ENCODE results near the gene LBP.

DNA sequence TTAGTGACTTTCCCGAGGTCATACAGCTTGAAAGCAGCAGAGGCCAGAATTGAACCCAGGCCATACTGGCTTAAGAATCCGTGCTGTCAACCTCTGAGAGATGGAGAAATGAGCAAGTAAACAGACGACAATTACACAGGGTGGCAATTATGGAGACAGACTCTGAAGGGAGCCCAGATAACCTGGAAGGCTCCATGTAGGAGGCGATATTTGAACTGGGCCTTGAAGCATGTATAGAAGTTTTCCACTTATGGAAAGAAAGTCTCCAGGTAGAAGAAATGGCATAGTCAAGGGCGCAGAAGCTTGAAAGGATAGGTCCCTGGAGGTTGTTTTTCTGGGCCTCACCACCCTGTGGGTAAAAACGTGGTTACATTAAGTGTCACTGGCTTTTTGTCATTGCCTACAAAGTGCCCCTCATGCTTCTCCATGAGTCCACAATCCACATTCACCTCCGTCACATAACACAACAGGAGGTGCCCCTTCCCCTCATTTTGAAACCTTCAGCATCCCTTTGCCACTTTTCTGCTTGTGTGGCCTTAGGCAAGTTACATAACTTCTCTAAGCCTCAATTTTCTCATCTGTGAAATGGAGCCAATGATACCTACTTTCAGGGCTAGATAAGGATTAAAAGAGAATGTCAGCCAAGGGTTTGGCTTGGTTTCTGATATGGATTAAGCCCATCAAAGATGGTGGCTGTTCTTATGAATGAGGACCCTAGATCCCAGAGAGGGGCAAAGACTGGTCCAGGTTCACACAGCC lies 48.2 kb upstream of the LBP start:
- TF ChIP-seq NR1H2 (CRISPR knock-in tag; IDR thresholded peaks at IDR 0.05) (no peak), CREM (CRISPR knock-in tag; IDR thresholded peaks at IDR 0.05) (no peak), CREB1 (CRISPR knock-in tag; IDR thresholded peaks at IDR 0.05) (no peak), TEAD4 (CRISPR knock-in tag; IDR thresholded peaks at IDR 0.05) (no peak), SMAD4 (CRISPR knock-in tag; IDR thresholded peaks at IDR 0.05) (no peak), ZBTB21 (CRISPR knock-in tag; IDR thresholded peaks at IDR 0.05; ENCODE audit: borderline replicate concordance) (no peak), FOXJ3 (CRISPR knock-in tag; IDR thresholded peaks at IDR 0.05; ENCODE audit: borderline replicate concordance) (no peak)
- TF ChIP-seq, protein P1, sequence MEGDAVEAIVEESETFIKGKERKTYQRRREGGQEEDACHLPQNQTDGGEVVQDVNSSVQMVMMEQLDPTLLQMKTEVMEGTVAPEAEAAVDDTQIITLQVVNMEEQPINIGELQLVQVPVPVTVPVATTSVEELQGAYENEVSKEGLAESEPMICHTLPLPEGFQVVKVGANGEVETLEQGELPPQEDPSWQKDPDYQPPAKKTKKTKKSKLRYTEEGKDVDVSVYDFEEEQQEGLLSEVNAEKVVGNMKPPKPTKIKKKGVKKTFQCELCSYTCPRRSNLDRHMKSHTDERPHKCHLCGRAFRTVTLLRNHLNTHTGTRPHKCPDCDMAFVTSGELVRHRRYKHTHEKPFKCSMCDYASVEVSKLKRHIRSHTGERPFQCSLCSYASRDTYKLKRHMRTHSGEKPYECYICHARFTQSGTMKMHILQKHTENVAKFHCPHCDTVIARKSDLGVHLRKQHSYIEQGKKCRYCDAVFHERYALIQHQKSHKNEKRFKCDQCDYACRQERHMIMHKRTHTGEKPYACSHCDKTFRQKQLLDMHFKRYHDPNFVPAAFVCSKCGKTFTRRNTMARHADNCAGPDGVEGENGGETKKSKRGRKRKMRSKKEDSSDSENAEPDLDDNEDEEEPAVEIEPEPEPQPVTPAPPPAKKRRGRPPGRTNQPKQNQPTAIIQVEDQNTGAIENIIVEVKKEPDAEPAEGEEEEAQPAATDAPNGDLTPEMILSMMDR (IDR thresholded peaks at IDR 0.05), result no peak
- TF ChIP-seq, protein P2, sequence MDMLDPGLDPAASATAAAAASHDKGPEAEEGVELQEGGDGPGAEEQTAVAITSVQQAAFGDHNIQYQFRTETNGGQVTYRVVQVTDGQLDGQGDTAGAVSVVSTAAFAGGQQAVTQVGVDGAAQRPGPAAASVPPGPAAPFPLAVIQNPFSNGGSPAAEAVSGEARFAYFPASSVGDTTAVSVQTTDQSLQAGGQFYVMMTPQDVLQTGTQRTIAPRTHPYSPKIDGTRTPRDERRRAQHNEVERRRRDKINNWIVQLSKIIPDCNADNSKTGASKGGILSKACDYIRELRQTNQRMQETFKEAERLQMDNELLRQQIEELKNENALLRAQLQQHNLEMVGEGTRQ (CRISPR knock-in tag; IDR thresholded peaks at IDR 0.05), result no peak
- TF ChIP-seq, protein P3, sequence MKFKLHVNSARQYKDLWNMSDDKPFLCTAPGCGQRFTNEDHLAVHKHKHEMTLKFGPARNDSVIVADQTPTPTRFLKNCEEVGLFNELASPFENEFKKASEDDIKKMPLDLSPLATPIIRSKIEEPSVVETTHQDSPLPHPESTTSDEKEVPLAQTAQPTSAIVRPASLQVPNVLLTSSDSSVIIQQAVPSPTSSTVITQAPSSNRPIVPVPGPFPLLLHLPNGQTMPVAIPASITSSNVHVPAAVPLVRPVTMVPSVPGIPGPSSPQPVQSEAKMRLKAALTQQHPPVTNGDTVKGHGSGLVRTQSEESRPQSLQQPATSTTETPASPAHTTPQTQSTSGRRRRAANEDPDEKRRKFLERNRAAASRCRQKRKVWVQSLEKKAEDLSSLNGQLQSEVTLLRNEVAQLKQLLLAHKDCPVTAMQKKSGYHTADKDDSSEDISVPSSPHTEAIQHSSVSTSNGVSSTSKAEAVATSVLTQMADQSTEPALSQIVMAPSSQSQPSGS (CRISPR knock-in tag; IDR thresholded peaks at IDR 0.05; ENCODE audit: borderline replicate concordance, low read depth), result no peak
- TF ChIP-seq, protein P4, sequence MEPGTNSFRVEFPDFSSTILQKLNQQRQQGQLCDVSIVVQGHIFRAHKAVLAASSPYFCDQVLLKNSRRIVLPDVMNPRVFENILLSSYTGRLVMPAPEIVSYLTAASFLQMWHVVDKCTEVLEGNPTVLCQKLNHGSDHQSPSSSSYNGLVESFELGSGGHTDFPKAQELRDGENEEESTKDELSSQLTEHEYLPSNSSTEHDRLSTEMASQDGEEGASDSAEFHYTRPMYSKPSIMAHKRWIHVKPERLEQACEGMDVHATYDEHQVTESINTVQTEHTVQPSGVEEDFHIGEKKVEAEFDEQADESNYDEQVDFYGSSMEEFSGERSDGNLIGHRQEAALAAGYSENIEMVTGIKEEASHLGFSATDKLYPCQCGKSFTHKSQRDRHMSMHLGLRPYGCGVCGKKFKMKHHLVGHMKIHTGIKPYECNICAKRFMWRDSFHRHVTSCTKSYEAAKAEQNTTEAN (CRISPR knock-in tag; IDR thresholded peaks at IDR 0.05), result no peak

All from WTC11 (cell line).